ENCODE results near the gene APRT.

Gene APRT

GRCh38 chr16:88822281-88823040, 10.7 kb upstream of the APRT start:
- no peak for DNase-seq (ENCODE audit: low read depth in 2 of 2)

GRCh38 chr16:88821168-88821850, 9.6 kb upstream of the APRT start:
- no peak for DNase-seq (ENCODE audit: low read depth in 2 of 2)

- DNase-seq (ENCODE audit: low read depth in 2 of 2), result no peak
These were observed 8.8 kb upstream of the APRT start for GRCh38 chr16:88820385-88821025.

- no peak for DNase-seq (ENCODE audit: low read depth in 2 of 2)
These were observed 7.4 kb upstream of the APRT start for GRCh38 chr16:88819126-88819525.

GRCh38 chr16:88818575-88818874, 6.8 kb upstream of the APRT start:
- DNase-seq (ENCODE audit: low read depth in 2 of 2), result no peak

GRCh38 chr16:88817785-88818574, 6.3 kb upstream of the APRT start:
- no peak for DNase-seq (ENCODE audit: low read depth in 2 of 2)

GRCh38 chr16:88816736-88817535, 5.2 kb upstream of the APRT start:
- no peak for DNase-seq (ENCODE audit: low read depth in 2 of 2)

- DNase-seq (ENCODE audit: low read depth in 2 of 2), result no peak
These were observed 4.3 kb upstream of the APRT start for GRCh38 chr16:88815901-88816589.

GRCh38 chr16:88815227-88815626, 3.5 kb upstream of the APRT start:
- DNase-seq (ENCODE audit: low read depth in 2 of 2), result no peak

- DNase-seq (ENCODE audit: low read depth in 2 of 2), result no peak
These were observed 2.4 kb upstream of the APRT start for GRCh38 chr16:88814144-88814502.

GRCh38 chr16:88813269-88814143, 1.8 kb upstream of the APRT start:
- DNase-seq (ENCODE audit: low read depth in 2 of 2), result no peak

GRCh38 chr16:88812513-88813268, 963 bp upstream of the APRT start:
- no peak for DNase-seq (ENCODE audit: low read depth in 2 of 2)

GRCh38 chr16:88810912-88811768, 588 bp downstream of the APRT start:
- peak; percentile 45 to 62 for DNase-seq (ENCODE audit: low read depth in 2 of 2)

- DNase-seq (ENCODE audit: low read depth in 2 of 2), result no peak
These were observed 1.4 kb downstream of the APRT start for GRCh38 chr16:88810166-88810911.

- no peak for DNase-seq (ENCODE audit: low read depth in 2 of 2)
These were observed 2.0 kb downstream of the APRT start for GRCh38 chr16:88809676-88810165.

- no peak for DNase-seq (ENCODE audit: low read depth in 2 of 2)
These were observed 2.6 kb downstream of the APRT start for GRCh38 chr16:88809068-88809675.

All from stimulated activated CD8-positive, alpha-beta memory T cell treated with anti-CD3 and anti-CD28 coated beads, Interleukin-15, amount 100 ng/mL, for 4 hours (primary cell).